Neural progenitor cell (in vitro differentiated cells): ENCODE measurements around the gene PRKAG1. TPM values are rescaled to one million over a fixed set of nuclear protein-coding genes. Genes with fewer than 3 reads are reported as not detected.

Experiments used
- DNase-seq: peaks from one replicate; pipeline ENCODE4 v3.0.0-alpha.2; 2016; ENCODE audit warnings: low spot score
- H2AFZ ChIP-seq: fragments of 200-600 bp; sonication (generic); replicated peaks from 2 replicates; pipeline ENCODE4 v1.6.1; 2016; ENCODE audit warnings: antibody characterized with exemption
- H3F3A ChIP-seq: fragments of 200-600 bp; sonication (generic); 2 replicates; pipeline ENCODE4 v1.6.1; 2016; ENCODE audit warnings: antibody characterized with exemption, low read depth
- H3K27ac ChIP-seq: fragments of 200-600 bp; sonication (generic); 2 replicates; pipeline ENCODE4 v1.5.1; 2016; ENCODE audit warnings: mild to moderate bottlenecking
- H3K27me3 ChIP-seq: fragments of 200-600 bp; sonication (generic); 2 replicates; pipeline ENCODE4 v1.6.1; 2016; ENCODE audit warnings: mild to moderate bottlenecking, moderate library complexity
- H3K36me3 ChIP-seq: fragments of 200-600 bp; sonication (generic); 2 replicates; pipeline ENCODE4 v1.5.1; 2016
- H3K4me1 ChIP-seq: fragments of 200-600 bp; sonication (generic); 2 replicates; pipeline ENCODE4 v1.6.1; 2016; ENCODE audit warnings: mixed run types
- H3K4me2 ChIP-seq: fragments of 200-600 bp; sonication (generic); 2 replicates; pipeline ENCODE4 v1.6.1; 2016
- H3K4me3 ChIP-seq: fragments of 200-600 bp; sonication (generic); 2 replicates; pipeline ENCODE4 v1.5.1; 2016
- H3K79me2 ChIP-seq: fragments of 200-600 bp; sonication (generic); 2 replicates; pipeline ENCODE4 v1.6.1; 2016; ENCODE audit warnings: low read depth
- H3K9ac ChIP-seq: fragments of 200-600 bp; sonication (generic); 2 replicates; pipeline ENCODE4 v1.6.1; 2016
- H3K9me3 ChIP-seq: fragments of 200-600 bp; sonication (generic); 2 replicates; pipeline ENCODE4 v1.5.1; 2016; ENCODE audit warnings: low read depth
- H4K20me1 ChIP-seq: fragments of 200-600 bp; sonication (generic); 2 replicates; pipeline ENCODE4 v1.6.1; 2016; ENCODE audit warnings: low read depth
- H3K27ac Mint-ChIP-seq: 3 replicates; pipeline ENCODE4 v1.8.0; 2021; ENCODE audit warnings: mixed read lengths
- H3K27me3 Mint-ChIP-seq: 2 replicates; pipeline ENCODE4 v1.8.0; 2022; ENCODE audit warnings: low read depth, mild to moderate bottlenecking, inconsistent platforms, moderate library complexity, mixed read lengths; ENCODE audit not compliant: insufficient read depth
- H3K36me3 Mint-ChIP-seq: 3 replicates; pipeline ENCODE4 v1.8.0; 2021; ENCODE audit warnings: mixed read lengths
- H3K4me1 Mint-ChIP-seq: 3 replicates; pipeline ENCODE4 v1.8.0; 2021; ENCODE audit warnings: mixed read lengths
- H3K4me3 Mint-ChIP-seq: 3 replicates; pipeline ENCODE4 v1.8.0; 2021; ENCODE audit warnings: mild to moderate bottlenecking, moderate library complexity, mixed read lengths
- H3K9me3 Mint-ChIP-seq: 3 replicates; pipeline ENCODE4 v1.8.0; 2020; ENCODE audit warnings: mixed read lengths
- CTCF ChIP-seq: fragments of 200-600 bp; sonication (generic); IDR thresholded peaks from 2 replicates; pipeline ENCODE4 v1.5.1; 2017; ENCODE audit warnings: antibody characterized with exemption, mild to moderate bottlenecking
- EZH2 ChIP-seq: fragments of 200-600 bp; sonication (generic); IDR thresholded peaks from 2 replicates; pipeline ENCODE4 v1.6.1; 2017; ENCODE audit warnings: antibody characterized with exemption, mild to moderate bottlenecking, moderate library complexity
- EZH2phosphoT487 ChIP-seq: fragments of 200-600 bp; sonication (generic); IDR thresholded peaks from 2 replicates; pipeline ENCODE4 v1.6.1; 2017; ENCODE audit warnings: antibody characterized with exemption
- total RNA-seq: library from RNA; depleted of rRNA; stranded (reverse); fragments of >200 nt; gene quantifications from 2 replicates; pipeline ENCODE4 v1.2.3, GENCODE V29; 2015; ENCODE audit warnings: low replicate concordance

The PRKAG1 gene
- total RNA-seq, 1 donor from 2014 or later = 41.8 TPM

GRCh38 chr12:48991247-48992050, 27.1 kb downstream of the PRKAG1 start:
- Histone ChIP-seq H3K27me3 (peaks cover 96% of the 10 kb centered on the region), H3K4me3 (no peak overlapping the region), H3K9me3 (no peaks in the 10 kb centered on the region), H3K9ac (no peak overlapping the region), H2AFZ (no peak overlapping the region), H3K36me3 (no peaks in the 10 kb centered on the region), H3K4me2 (no peak overlapping the region), H3K4me1 (peaks cover 7% of the 10 kb centered on the region), H3K79me2 (no peaks in the 10 kb centered on the region), H4K20me1 (peaks cover 39% of the 10 kb centered on the region), H3K27ac (no peak overlapping the region), H3F3A (peaks cover 18% of the 10 kb centered on the region)
- Mint-ChIP-seq H3K4me1 (peaks cover 51% of the 10 kb centered on the region), H3K9me3 (peaks cover 6% of the 10 kb centered on the region), H3K27me3 (peaks cover 66% of the 10 kb centered on the region), H3K36me3 (no peaks in the 10 kb centered on the region), H3K27ac (no peak overlapping the region), H3K4me3 (no peak overlapping the region)
- no peak for TF ChIP-seq EZH2
- no peak for TF ChIP-seq EZH2phosphoT487
- TF ChIP-seq CTCF = no peak
- no peak for DNase-seq

DNA sequence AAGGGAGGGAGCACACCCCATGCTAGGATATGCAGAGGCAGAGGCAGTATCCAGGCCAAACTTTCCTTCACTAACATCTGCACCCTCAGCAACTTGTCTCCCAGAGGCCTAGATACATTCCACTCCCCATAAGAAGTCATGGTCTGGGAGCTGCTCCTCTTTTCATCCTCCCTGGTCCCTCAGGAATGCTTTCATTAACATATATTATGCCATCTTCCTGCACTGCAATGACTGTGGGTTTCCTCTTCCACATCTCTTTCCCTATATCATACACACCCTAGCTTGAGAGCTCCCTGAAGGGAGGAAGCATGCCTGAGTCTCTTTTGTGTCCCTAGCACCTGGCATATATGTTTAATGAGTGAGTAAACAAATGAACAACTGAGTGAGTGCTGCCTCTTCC, 28.0 kb downstream of the PRKAG1 start:
- Mint-ChIP-seq H3K4me3 (no peak overlapping the region), H3K27me3 (peaks cover 63% of the 10 kb centered on the region), H3K36me3 (no peaks in the 10 kb centered on the region), H3K4me1 (peaks cover 52% of the 10 kb centered on the region), H3K27ac (no peak overlapping the region), H3K9me3 (peaks cover 6% of the 10 kb centered on the region)
- H3K4me1 ChIP-seq = peaks cover 16% of the 10 kb centered on the region
- H3K4me3 ChIP-seq = no peak overlapping the region
- peaks cover 39% of the 10 kb centered on the region for H4K20me1 ChIP-seq
- no peak overlapping the region for H3K27ac ChIP-seq
- H3K27me3 ChIP-seq = peaks cover 96% of the 10 kb centered on the region
- no peak overlapping the region for H3K9ac ChIP-seq
- DNase-seq = no peak
- H3F3A ChIP-seq = peaks cover 21% of the 10 kb centered on the region
- no peaks in the 10 kb centered on the region for H3K79me2 ChIP-seq
- H3K4me2 ChIP-seq = no peak overlapping the region
- no peaks in the 10 kb centered on the region for H3K9me3 ChIP-seq
- no peak overlapping the region for H2AFZ ChIP-seq
- H3K36me3 ChIP-seq = no peaks in the 10 kb centered on the region
- TF ChIP-seq EZH2 (no peak), CTCF (no peak), EZH2phosphoT487 (no peak)

DNA sequence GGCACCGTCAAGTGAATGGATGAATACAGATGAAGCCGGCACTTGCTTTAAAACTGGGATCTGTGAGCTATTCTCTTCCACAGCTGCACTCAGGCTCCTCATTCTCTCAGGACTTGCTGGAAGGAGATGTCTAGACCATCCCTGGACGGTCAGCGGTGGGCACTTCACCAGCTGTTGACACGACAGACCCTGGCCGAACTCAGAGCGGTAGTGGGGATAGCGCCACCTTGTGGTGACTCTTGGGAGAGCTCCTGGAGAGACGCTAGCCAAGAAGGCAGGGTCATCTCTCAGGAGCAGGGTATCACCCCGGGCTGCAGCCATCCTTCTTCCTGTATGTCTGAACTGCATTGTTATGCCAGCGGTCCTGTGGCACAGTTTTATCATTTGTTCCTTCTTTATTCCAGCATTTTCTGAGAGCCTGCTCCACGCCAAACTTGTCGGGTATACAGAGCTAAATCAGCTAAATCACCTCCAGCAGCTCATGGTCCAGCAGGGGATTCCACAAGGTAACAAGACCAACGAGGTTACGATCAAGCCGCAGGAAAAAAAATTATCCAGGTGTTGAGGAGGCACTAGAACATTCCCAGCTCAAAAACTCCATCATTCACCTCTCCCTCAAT, 30.4 kb downstream of the PRKAG1 start:
- H3K27ac Mint-ChIP-seq = peak overlapping the region; percentile 87
- peaks cover 62% of the 10 kb centered on the region for H3K27me3 Mint-ChIP-seq
- no peak for TF ChIP-seq EZH2phosphoT487
- TF ChIP-seq CTCF = peak; percentile 94
- no peak for TF ChIP-seq EZH2

More for the DNA sequence above, 30.4 kb downstream of the PRKAG1 start:
- no peak overlapping the region for H3K4me2 ChIP-seq
- H2AFZ ChIP-seq = no peak overlapping the region
- no peaks in the 10 kb centered on the region for H3K36me3 ChIP-seq
- peak; percentile 87 for DNase-seq
- no peak overlapping the region for H3K27ac ChIP-seq
- no peak overlapping the region for H3K4me3 ChIP-seq
- peaks cover 34% of the 10 kb centered on the region for H3K4me1 ChIP-seq
- H3K79me2 ChIP-seq = no peaks in the 10 kb centered on the region
- H3K9ac ChIP-seq = no peak overlapping the region
- H3K36me3 Mint-ChIP-seq = no peaks in the 10 kb centered on the region
- H3K9me3 ChIP-seq = no peaks in the 10 kb centered on the region
- H3K4me1 Mint-ChIP-seq = peaks cover 64% of the 10 kb centered on the region
- H4K20me1 ChIP-seq = peaks cover 54% of the 10 kb centered on the region
- peak overlapping the region; percentile 57 for H3K4me3 Mint-ChIP-seq
- peaks cover 96% of the 10 kb centered on the region for H3K27me3 ChIP-seq
- peaks cover 6% of the 10 kb centered on the region for H3K9me3 Mint-ChIP-seq
- H3F3A ChIP-seq = peaks cover 42% of the 10 kb centered on the region
